ENCODE measurements around the gene PARD3.
"Not testable (repeated sequence)": the region's sequence is repeated elsewhere in the genome, so short reads cannot be mapped to it uniquely, and the experiment has no call there.

The PARD3 gene

DNA sequence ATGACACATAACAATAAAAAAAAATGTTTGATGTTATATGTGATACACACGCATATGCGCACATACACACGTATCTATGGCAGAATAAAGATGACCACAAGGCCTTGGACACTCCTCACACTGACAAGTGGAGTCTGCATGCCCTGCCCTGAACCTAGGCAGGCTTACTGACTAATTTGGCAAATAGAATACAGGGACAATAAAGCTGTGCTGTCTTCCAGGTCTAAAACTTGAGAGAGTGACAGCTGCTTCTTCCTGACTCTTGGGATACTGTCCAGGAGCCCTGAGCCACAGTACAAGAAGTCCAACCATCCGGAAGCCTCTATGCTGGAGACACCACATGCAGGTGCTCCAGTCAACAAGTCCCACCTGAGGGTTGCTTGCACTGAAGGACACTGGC, 20.3 kb downstream of the PARD3 start:
- DNase-seq (no peak), ATAC-seq (no peak)
- Mint-ChIP-seq H3K9me3 (no peaks in the 10 kb centered on the region), H3K27ac (no peak overlapping the region), H3K4me1 (no peaks in the 10 kb centered on the region), H3K27me3 (peaks cover 8% of the 10 kb centered on the region), H3K4me3 (no peak overlapping the region)

DNA sequence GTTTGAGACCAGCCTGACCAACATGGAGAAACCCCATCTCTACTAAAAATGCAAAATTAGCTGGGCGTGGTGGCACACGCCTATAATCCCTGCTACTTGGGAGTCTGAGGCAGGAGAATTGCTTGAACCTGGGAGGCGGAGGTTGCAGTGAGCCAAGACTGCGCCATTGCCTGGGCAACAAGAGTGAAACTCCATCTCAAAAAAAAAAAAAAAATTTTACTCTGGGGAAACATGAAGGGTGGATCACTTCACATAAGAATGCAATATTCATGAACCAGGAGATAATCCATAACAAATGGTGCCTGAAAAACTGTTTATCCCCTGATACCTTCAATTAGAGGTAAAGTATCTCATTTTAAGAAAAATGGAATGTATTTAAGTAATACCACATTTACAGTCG, 21.5 kb downstream of the PARD3 start:
- not testable (repeated sequence) for DNase-seq, H3K4me1 Mint-ChIP-seq, H3K27ac Mint-ChIP-seq, ATAC-seq, H3K27me3 Mint-ChIP-seq, H3K9me3 Mint-ChIP-seq, H3K4me3 Mint-ChIP-seq

DNA sequence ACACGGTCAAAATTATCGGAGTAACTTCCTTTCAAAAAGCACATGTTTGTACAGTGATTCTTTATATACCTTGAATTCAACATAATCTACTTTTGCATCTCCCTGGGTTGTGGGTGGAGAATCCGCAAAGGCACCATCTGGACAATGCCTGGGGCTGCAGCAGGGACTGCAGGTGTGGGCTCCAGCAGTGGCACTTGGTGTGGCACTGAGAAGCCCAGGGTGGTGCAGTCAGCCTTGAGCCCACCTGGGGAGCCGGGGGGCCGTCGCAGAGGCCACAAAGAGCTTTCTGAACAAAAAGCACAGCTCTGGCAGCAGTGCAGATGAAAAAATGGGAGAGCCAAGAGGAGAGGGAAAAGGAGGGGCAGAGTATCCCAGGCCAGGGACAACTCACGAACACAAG, 22.2 kb downstream of the PARD3 start:
- ATAC-seq (no peak), DNase-seq (no peak)
- Mint-ChIP-seq H3K9me3 (no peaks in the 10 kb centered on the region), H3K27ac (no peak overlapping the region), H3K27me3 (peaks cover 8% of the 10 kb centered on the region), H3K4me1 (no peaks in the 10 kb centered on the region), H3K4me3 (no peak overlapping the region)

DNA sequence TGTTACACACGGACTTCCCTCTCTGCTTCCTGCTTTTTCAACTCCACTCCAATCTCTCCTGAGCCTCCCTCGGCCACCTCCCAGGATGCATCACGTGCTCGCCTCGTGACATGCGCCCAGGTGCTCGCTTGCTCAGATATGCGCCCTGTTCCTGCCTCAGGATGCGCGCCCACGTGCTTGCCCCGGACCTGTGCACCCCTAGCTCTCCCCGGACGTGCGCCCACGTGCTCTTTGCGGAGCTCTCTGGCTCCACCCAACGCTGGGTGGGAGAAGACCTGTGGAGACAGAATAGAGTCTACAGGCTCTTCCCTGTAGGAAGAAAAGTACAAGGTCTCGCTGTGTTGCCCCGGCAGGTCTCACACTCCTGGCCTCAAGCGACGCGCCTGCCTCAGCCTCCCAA, 23.1 kb downstream of the PARD3 start:
- Mint-ChIP-seq H3K4me3 (no peak overlapping the region), H3K27ac (no peak overlapping the region), H3K27me3 (peaks cover 8% of the 10 kb centered on the region), H3K9me3 (no peaks in the 10 kb centered on the region), H3K4me1 (no peaks in the 10 kb centered on the region)
- ATAC-seq (no peak), DNase-seq (no peak)

DNA sequence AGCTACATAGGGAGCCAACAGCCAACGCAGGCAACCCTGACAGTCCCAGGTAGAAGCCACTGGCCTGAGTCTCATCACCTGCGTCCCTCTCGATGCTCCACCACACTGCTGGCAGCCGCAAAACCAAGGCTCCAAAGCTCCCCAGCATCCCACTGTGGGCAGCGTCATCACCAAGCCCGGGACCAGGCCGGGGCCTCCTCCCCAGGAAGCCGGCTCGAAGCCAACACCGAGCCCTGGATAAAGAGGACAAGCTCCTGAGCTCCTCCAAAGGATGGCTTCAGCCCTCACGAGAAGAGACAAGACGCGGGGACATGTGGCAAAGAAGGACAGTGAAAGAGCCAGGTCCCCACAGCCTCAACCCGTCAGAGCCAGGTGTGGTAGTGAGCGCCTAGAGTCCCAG, 23.9 kb downstream of the PARD3 start:
- no peaks in the 10 kb centered on the region for H3K9me3 Mint-ChIP-seq
- peaks cover 8% of the 10 kb centered on the region for H3K27me3 Mint-ChIP-seq
- H3K4me3 Mint-ChIP-seq = no peak overlapping the region
- no peak for ATAC-seq
- no peak for DNase-seq
- H3K4me1 Mint-ChIP-seq = no peaks in the 10 kb centered on the region
- H3K27ac Mint-ChIP-seq = no peak overlapping the region

DNA sequence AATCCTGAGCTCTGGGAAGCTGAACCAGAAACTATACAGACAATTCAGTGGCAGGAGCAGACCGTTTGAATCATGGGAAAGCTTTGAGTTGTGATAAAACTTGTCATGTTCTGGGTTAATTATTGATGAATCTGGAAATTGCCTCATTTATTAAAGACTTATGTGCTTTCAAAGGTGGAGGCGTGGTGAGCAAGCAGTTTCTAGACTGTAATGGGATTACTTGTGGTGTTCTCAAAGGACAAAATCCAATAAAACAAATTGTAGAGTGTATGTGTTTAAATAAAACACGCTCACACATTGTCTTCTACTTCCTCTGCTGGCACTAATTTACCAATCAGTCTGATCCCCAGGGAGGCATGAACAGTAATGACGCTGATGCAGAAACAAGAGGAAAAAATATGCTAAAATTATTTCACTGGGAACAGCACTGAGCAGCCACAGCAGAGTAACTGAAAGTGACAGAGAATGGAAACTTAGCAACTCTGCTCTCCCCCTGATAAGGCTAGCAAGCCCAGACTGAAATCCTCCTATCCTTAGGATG, 25.1 kb downstream of the PARD3 start:
- DNase-seq (no peak), ATAC-seq (no peak)
- H3K27me3 Mint-ChIP-seq = peaks cover 8% of the 10 kb centered on the region
- no peak overlapping the region for H3K4me3 Mint-ChIP-seq
- H3K27ac Mint-ChIP-seq = no peak overlapping the region
- no peaks in the 10 kb centered on the region for H3K4me1 Mint-ChIP-seq
- H3K9me3 Mint-ChIP-seq = no peaks in the 10 kb centered on the region

DNA sequence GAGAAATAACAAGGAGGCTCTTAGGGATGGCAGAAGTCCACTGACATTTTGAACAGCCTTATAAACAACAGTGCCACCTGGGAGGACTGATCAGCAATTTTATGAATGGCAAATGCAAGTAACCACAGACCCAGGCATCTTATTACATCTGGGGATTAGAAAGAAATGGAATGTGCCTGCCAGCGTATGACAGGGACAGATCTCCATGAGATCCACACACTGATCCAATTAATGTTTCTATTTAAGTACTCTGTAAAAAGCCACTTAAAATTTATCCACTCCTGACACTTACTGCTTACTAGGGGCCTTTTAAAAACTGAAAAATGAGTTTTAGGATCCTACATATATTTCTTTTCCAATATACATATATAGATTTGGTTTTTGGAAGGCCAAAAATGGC, 28.6 kb downstream of the PARD3 start:
- H3K9me3 Mint-ChIP-seq = no peaks in the 10 kb centered on the region
- ATAC-seq (no peak), DNase-seq (no peak)
- H3K27me3 Mint-ChIP-seq = peaks cover 9% of the 10 kb centered on the region
- no peak overlapping the region for H3K27ac Mint-ChIP-seq
- H3K4me1 Mint-ChIP-seq = no peaks in the 10 kb centered on the region
- no peak overlapping the region for H3K4me3 Mint-ChIP-seq

DNA sequence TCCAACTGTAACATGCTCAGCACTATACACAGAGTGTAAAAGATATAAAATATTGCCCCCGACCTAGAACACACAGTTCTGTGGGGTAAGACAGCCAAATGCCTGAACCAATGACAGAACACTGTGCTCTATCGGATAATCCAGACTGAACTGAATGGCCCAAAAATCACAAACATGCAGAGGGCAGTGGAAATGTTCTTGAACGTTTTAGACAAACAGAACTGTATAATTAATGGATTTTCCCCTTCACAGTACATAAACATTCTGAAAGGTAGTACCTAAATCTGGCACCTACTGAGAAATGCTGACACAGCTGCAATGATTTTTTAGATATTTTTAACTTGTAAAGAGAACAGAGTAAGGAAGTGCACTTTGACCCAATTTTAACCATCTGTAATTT, 33.4 kb downstream of the PARD3 start:
- Mint-ChIP-seq H3K9me3 (no peaks in the 10 kb centered on the region), H3K27ac (no peak overlapping the region), H3K4me1 (peaks cover 9% of the 10 kb centered on the region), H3K27me3 (peaks cover 17% of the 10 kb centered on the region), H3K4me3 (no peak overlapping the region)
- DNase-seq (no peak), ATAC-seq (no peak)

DNA sequence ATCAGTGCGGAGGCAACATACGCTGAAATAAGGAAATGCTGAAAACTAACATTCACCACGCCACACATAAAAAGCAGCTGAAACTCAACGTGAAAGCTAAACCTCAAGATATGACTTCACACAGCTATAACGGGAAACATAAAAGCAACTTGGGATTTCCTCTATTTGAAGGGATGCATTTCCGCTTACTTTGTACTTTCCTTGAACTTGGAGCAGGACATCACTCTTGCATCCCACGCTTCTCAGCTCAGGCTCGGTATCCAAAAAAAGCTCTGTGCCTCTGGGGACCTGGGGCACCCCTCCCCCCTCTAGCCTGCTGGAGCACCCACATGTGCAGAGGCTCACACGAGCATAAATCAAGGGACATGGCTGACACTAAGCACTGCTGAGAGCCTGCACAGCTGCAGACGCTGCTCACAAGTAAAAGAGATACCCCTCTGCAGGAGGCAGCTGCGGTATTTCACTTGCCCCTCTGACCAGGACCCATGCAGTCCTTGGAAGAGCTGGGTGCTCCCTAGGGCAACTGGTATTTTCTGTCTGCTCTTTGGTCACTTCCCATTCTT, 34.2 kb downstream of the PARD3 start:
- H3K4me1 Mint-ChIP-seq = peaks cover 9% of the 10 kb centered on the region
- peak; percentile 48 for ATAC-seq
- H3K27me3 Mint-ChIP-seq = peaks cover 17% of the 10 kb centered on the region
- H3K4me3 Mint-ChIP-seq = no peak overlapping the region
- no peak for DNase-seq
- H3K9me3 Mint-ChIP-seq = no peaks in the 10 kb centered on the region
- H3K27ac Mint-ChIP-seq = no peak overlapping the region

DNA sequence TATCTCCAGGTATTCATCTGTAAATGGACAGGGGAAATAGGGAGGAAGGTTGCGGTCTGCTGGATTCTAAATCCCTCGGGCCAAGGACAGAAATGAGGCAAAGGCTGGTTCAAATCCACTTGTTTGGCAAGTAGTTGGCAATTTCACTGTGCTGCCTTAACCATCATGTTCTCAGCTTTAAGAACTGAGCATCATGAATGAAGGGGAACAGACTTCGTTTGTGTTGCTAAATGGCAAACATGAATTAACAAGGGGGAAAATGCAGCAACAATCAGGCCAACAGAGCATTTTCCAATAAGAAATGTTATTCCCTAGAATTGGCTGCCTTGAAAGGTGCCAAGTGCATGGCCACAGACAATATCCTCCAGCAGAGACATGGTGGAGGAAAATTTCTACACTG, 36.9 kb downstream of the PARD3 start:
- H3K27me3 Mint-ChIP-seq = peaks cover 17% of the 10 kb centered on the region
- peaks cover 9% of the 10 kb centered on the region for H3K4me1 Mint-ChIP-seq
- no peaks in the 10 kb centered on the region for H3K9me3 Mint-ChIP-seq
- no peak for ATAC-seq
- H3K27ac Mint-ChIP-seq = no peak overlapping the region
- H3K4me3 Mint-ChIP-seq = no peak overlapping the region
- DNase-seq = no peak

DNA sequence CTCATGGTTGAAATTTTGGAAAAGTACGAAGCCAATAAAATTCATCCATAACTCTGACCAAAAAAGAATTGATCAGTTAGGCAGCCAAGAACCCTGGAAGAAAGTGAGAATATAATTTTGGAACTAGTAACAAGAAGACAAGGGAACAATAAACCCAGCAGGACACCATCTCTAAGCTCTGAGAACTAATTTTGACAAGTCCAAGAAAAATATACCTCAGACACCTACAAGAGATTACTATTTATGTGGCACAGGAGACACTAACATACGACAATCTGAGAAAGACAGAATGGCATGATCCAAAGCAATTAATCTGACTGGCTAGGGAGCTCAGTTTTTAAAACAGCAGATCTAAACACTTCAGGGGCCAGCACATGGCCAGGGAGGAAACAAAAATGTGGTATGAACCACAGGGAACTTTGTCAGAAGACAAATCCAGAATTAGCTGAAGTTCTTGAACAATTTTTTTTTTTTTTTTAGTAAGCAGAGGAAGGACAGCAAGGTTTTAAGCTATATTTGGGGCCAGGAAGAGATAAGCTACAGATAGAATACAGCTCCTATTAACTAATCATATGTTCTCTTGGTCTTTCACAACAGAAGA, 38.9 kb downstream of the PARD3 start:
- Mint-ChIP-seq H3K9me3 (no peaks in the 10 kb centered on the region), H3K27ac (no peak overlapping the region), H3K27me3 (peaks cover 8% of the 10 kb centered on the region), H3K4me3 (no peak overlapping the region), H3K4me1 (peaks cover 8% of the 10 kb centered on the region)
- ATAC-seq (no peak), DNase-seq (no peak)

DNA sequence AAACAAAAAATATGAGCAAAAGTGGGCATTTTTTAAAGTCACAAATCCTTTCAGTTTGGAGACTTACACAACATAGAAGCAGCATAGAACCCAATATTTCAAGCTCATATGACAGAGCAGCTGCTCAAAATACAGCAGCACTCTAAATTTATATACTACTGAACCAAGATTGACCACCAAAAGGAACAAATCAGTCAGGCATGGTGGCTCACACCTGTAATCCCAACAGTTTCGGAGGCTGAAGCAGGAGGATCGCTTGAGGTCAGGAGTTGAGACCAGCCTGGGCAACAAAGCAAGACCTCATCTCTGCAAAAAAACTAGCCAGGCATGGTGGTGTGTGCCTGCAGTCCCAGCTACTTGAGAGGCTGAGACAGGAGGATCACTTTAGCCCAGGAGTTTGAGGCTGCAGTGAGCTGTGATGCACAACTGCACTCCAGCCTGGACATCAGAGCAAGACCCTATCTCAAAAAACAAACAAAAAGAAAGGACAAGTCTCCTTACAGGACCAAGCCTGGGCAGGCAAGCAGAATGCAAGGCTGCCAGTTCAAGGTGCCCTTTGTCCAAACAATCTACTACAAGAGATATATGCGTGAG, 40.0 kb downstream of the PARD3 start:
- Mint-ChIP-seq H3K27me3 (peaks cover 13% of the 10 kb centered on the region), H3K4me1 (no peaks in the 10 kb centered on the region), H3K27ac (no peak overlapping the region), H3K9me3 (no peaks in the 10 kb centered on the region), H3K4me3 (no peak overlapping the region)
- DNase-seq = no peak
- ATAC-seq = no peak

DNA sequence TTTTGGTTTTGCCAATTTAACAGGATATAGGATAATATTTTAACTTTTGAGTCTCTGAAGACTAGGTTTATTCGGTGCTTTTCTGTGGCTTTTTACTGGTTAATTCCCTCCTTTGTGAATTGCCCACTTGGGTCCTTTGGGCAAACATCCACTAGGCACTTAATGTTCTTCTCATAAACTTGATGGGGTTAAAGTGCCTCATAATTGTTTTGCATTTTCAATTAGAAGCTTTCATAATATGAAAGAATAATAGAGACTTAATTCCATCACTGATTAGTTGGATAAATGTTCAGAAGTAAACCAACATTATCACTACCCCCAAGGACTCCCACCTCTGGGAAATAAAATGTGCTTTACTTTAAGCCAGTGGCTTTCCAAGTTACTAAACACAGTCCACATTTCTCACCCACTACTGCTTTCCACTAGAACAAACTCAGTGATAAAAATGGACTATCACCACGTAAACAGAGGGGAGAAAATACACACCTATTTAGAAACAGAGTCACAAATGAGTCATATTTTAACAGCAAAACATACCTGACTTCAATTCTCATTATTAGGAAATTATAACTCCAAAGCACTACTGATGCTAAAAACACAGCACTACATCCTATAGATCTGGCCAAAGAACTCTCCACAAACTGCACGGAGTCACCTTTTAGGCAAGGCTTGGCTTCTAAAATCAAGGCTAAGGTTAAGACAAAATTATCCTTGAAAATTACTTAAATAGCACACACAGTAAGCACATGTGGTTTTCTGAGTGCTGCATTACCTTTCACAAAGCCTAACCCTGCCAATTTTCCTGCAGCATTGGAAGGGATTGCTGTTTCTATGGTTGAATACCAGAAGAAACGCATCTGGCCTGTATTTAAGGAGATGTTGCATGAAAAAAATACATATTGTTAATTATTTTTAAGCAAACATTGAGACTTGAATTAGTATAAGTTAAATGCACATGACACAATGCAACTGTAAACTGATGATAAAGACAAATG, 41.2 kb downstream of the PARD3 start:
- H3K4me3 Mint-ChIP-seq = no peak overlapping the region
- DNase-seq (no peak), ATAC-seq (no peak)
- no peaks in the 10 kb centered on the region for H3K9me3 Mint-ChIP-seq
- H3K4me1 Mint-ChIP-seq = no peaks in the 10 kb centered on the region
- H3K27ac Mint-ChIP-seq = no peak overlapping the region
- H3K27me3 Mint-ChIP-seq = peaks cover 19% of the 10 kb centered on the region

DNA sequence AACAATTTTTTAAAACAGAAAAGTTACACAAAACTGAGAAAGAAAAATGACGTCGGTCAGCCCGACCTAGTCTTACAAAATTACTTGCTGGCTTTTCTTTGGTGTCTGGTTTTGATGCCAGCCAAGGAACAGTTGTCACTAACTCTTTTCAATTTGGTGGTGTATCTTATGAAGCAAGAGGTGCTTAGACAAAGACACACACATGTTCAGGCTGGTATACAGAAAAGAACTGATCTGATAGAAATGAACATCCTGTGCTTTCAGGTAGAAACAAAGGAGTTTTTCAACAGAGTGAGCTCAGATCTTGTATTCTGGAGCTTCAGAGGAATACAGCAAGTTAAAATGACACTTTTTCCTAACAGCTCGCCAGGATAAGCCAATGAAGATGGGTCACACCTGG, 43.6 kb downstream of the PARD3 start:
- Mint-ChIP-seq H3K27ac (no peak overlapping the region), H3K27me3 (peaks cover 19% of the 10 kb centered on the region), H3K9me3 (no peaks in the 10 kb centered on the region), H3K4me3 (no peak overlapping the region), H3K4me1 (no peaks in the 10 kb centered on the region)
- no peak for DNase-seq
- ATAC-seq = no peak

DNA sequence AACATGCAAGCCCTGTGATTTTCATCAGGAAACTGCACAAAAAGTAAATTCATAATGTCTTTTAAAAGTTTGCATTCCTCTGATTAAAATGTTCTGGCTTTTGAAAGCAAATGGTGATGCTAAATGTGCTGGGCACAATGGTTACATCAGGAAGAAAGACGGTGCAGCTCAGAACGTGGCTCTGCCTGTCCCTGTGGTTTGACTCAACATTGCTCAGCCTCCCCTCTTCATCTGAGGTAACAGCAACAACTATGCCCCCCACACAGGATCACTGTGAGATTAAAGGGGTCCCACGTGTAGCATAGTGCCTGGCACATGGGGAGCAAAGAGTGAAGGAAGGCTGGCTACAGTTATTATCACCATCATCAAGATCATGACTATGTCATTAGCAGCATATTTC, 44.0 kb downstream of the PARD3 start:
- H3K4me3 Mint-ChIP-seq = no peak overlapping the region
- H3K9me3 Mint-ChIP-seq = no peaks in the 10 kb centered on the region
- DNase-seq (no peak), ATAC-seq (no peak)
- H3K27me3 Mint-ChIP-seq = peaks cover 19% of the 10 kb centered on the region
- H3K4me1 Mint-ChIP-seq = no peaks in the 10 kb centered on the region
- no peak overlapping the region for H3K27ac Mint-ChIP-seq

DNA sequence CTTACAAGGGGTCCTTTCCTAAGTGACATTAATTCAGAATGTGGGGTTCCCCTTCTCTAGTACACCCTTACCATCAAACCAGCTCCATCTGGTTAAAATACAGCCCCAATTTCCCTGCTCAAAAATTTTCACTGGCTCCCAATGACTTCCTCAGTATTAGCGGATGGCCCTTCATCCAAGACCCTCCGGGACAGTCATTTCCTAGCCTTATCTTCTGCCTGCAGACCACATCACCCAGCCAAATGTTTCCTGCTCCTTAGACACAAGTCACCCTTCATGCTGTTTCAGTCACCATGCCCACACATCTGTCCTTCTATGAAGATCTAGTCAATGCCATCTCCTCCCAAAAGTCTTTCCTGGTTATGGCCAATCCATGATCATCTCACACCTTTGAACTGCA, 45.2 kb downstream of the PARD3 start:
- H3K4me3 Mint-ChIP-seq = no peak overlapping the region
- DNase-seq = no peak
- H3K9me3 Mint-ChIP-seq = no peaks in the 10 kb centered on the region
- no peaks in the 10 kb centered on the region for H3K4me1 Mint-ChIP-seq
- no peak for ATAC-seq
- H3K27ac Mint-ChIP-seq = peak overlapping the region in 1 of 2 donors; percentile 30
- peaks cover 19% of the 10 kb centered on the region for H3K27me3 Mint-ChIP-seq
